Middle frontal gyrus (tissue), 1 donor: ENCODE data around the gene MED15.
A peak's percentile ranks its signal among the peaks of the same experiment; 100 is the strongest.
"Not testable (repeated sequence)": the region's sequence is repeated elsewhere in the genome, so short reads cannot be mapped to it uniquely, and the experiment has no call there.

Experiments used
- DNase-seq: peaks from one replicate; pipeline ENCODE4 v3.0.0-alpha.2; 2015; ENCODE audit warnings: low spot score; ENCODE audit errors: extremely low spot score

The MED15 gene

GRCh38 chr22:20531404-20532201 lies 24.2 kb downstream of the MED15 start:
- no peak for DNase-seq

GRCh38 chr22:20532256-20532993 lies 25.0 kb downstream of the MED15 start:
- no peak for DNase-seq

- no peak for DNase-seq
These were observed 25.9 kb downstream of the MED15 start for GRCh38 chr22:20533095-20533878.

DNA sequence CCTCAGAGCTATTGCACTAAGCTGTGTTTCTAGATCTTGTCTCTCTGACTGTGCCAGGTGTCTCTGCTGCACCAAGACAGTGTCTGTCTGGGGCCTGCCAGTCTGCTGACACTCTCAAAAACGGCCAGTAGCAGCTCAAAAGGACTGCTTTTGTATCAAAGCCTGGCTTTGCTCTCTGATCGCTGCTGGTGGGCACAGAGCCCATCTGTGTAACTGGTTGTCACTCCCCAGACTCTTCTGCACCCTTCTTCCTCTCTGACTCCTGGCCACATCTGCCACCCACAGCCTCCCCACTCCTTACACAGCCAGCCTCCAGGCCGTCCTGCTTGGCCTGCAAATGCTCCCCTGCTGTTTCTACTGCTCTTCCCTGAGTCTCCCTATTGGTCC lies 26.5 kb downstream of the MED15 start:
- no peak for DNase-seq

DNA sequence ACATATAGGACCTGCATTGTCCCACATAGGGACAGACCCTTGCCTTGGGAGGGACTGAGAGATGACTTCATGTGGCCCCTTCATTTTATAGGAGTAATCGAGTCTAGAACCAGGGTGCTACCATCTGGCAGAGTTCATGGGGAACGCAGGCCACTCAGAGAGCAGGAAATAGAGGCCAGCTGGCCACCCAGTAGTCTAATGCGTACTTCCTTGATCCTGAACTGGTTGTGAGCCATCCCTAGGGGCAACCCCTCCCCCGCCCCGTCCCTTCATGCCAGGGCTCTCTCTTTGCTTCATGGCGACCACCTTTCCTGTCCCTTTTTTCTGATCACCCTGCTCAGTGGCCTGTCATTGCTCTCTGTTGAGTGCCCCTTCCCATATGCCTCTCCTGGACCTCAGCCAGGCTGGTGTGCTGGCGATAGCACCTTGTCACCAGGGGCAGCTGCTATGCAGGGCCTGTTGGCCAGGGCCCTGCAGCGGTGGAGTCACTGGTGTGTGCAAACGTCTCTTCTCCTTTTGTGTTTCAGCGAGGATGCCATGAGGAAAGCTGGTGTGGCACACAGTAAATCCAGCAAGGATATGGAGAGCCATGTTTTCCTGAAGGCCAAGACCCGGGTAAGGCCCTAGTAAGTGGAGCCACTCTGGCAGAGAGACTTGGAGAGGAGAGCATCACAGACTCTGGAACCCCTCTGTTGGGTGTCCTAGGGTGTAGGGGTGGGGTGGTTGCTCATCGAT lies 29.3 kb downstream of the MED15 start:
- no peak for DNase-seq

DNA sequence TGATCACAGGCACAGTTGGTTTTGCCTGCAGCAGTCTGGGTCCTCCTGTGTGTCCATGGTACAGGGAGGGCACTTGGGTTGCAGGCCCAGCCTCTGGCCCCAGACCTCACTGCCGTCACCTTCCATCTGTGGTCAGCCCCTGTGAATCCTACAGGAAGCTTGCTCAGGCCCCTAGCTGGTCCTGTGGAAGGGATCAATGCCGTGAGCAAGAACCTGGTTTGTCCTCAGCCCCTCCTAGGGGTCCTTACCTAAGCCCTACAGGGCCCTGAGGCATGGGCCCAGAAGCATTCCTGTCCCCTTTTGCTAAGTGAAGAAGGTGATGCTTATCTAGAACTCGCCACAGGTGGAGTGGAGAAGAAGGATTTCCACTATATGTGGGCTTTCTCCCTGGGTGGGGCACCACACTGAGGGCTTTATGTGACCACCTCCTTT lies 29.9 kb downstream of the MED15 start:
- DNase-seq, result no peak

GRCh38 chr22:20537983-20538382 lies 30.6 kb downstream of the MED15 start:
- DNase-seq, result no peak

GRCh38 chr22:20538875-20539274 lies 31.5 kb downstream of the MED15 start:
- not testable (repeated sequence) for DNase-seq

DNA sequence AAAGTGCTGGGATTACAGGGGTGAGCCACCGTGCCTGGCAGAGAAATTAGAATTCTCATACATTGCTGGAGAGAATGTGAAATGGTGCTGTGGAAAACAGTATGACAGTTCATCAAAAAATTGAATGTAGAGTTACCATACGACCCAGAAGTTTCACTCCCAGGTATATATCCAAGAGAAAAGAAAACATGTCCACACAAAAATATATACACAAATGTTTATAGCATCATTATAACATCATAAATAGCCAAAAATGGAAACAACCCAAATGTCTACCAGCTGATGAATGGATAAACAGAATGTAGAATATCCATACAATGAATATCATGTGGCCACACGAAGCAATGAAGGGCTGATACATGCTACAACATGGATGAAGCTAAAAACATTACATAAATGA lies 34.6 kb downstream of the MED15 start:
- no peak for DNase-seq

DNA sequence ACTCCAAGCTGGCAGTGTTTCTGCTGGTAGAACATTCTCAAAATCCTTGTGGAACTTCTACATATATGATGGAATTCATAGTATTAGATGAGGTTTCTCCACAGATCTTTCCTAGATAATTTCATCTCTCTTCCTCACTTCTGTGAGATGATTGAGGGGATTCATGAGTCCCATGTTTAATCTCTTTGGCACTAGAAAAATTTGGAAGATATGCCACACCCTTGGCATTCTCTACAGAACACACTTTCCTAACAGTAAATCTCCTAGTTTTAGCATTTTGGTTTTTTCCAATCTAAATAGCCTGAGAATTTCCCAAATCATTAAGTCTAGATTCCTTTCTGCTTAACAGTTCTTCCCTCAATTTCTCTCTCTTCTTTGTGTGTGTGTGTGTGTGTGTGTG lies 35.3 kb downstream of the MED15 start:
- DNase-seq, result no peak

GRCh38 chr22:20545318-20545634 lies 37.9 kb downstream of the MED15 start:
- not testable (repeated sequence) for DNase-seq

GRCh38 chr22:20545681-20546521 lies 38.5 kb downstream of the MED15 start:
- no peak for DNase-seq

GRCh38 chr22:20546541-20546950 lies 39.1 kb downstream of the MED15 start:
- DNase-seq, result no peak

GRCh38 chr22:20547029-20547428 lies 39.6 kb downstream of the MED15 start:
- DNase-seq, result no peak

DNA sequence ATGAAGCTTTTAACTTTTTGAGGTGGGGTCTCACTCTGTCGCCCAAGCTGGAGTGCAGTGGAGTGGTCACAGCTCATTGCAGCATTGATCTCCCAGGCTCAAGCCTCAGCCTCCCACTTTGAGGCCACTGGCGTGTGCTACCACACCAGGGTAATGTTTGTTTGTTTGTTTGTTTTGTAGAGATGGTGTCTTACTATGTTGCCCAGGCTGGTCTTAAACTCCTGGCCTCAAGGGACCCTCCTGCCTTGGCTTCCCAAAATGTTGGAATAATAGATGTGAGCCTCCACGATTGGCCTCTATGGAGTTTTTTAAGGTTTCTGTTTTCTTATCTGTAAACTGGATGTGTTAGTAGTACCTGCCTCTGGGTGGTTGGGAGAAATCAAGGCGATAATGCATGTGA lies 41.4 kb downstream of the MED15 start:
- no peak for DNase-seq

DNA sequence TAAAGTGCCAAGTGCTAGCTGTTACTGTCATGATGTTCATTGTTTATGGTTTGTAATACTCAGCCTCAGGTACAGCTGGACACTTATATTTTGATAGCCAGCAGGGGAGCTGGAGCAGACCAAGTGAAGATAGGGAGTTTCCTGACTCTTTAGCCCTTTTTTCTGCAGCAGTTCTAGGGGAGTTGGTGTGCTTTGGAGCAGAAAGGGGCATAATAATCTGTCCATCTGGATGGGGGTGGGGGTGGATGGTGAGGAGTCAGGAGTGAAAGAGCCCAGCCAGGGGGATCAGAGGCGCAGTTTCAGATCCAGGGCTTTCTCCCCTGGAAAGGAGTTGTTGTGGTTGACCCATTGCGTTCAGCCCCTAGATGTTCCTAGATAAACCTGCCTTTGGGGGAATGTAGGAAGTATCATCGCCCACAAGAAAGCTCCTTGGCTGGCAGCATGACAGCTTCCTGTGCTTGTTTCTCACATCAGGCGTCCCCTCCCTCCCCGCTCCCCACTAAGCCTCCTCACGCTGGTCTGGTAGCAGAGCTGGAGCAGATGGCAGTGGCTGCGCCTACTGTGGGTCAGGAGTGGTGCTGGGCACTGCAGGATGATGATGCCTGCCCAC lies 41.9 kb downstream of the MED15 start:
- no peak for DNase-seq

GRCh38 chr22:20550057-20550817 lies 42.8 kb downstream of the MED15 start:
- DNase-seq, result no peak

DNA sequence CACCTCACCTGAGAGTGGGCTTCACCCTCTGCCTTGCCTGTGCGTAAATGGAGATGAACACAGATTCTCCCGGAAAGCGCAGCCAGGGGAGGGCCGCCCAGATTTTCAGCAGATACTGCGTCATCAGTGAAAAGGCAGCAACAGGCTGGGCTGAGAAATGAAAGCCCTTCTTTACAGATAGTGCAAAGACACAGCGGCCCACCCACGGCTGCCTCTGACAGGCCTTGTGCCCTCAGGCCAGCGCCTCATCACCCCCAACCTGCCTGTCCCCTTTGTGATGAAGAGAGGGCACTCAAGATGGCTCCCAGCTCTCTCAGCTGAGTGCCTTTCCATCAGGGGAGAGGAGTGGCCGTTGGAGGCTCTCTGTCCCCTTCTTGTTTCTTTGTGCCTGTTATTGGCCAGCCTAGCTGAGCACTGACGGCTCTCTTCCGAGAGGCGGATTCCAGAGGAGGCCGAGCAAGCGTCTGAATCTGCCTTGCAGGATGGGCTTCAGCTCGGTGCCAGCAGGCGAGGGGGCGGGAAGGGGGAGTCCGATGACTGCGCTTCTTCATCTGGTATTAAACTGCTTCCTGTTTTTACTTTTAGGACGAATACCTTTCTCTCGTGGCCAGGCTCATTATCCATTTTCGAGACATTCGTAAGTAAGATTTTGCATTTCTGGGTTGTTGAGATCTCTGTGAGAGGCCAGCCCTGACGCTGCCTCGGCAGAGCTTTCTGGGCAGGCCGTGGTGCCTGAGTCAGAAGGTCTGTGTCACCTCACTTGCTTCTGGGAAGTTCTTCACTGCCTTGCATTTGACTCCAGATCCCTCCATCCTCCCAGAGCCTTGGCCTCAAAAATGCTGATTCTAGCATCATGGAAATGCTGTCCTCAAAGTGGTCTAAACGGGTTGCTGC lies 43.7 kb downstream of the MED15 start:
- peak; percentile 39 for DNase-seq
